ENCODE measurements around the gene KCNQ5. TPM values are rescaled to one million over a fixed set of nuclear protein-coding genes. Genes with fewer than 3 reads are reported as not detected.

The KCNQ5 gene
- total RNA-seq, 1 donor from 2014 or later = not detected

- H3K79me2 ChIP-seq (ENCODE audit: low read depth) = no peaks in the 10 kb centered on the region
- H4K20me1 ChIP-seq (ENCODE audit: low read depth) = no peaks in the 10 kb centered on the region
- H3K27me3 Mint-ChIP-seq (ENCODE audit: insufficient read depth, low read depth) = peaks cover 6% of the 10 kb centered on the region
- no peaks in the 10 kb centered on the region for H3F3A ChIP-seq (ENCODE audit: low read depth)
- peak overlapping the region; percentile 57 for H3K27ac Mint-ChIP-seq
- no peak overlapping the region for H3K27ac ChIP-seq
- H3K4me3 Mint-ChIP-seq = no peak overlapping the region
- no peaks in the 10 kb centered on the region for H3K4me1 ChIP-seq
- H3K4me1 Mint-ChIP-seq = peaks cover 7% of the 10 kb centered on the region
- peak overlapping the region; percentile 63 for H2AFZ ChIP-seq (replicated peaks)
- no peak for TF ChIP-seq EZH2 (IDR thresholded peaks at IDR 0.05)
- TF ChIP-seq EZH2phosphoT487 (IDR thresholded peaks at IDR 0.05) = no peak
- TF ChIP-seq CTCF (IDR thresholded peaks at IDR 0.05) = peak; percentile 100
- no peak overlapping the region for H3K9ac ChIP-seq
- no peaks in the 10 kb centered on the region for H3K36me3 Mint-ChIP-seq
- H3K9me3 ChIP-seq (ENCODE audit: low read depth) = no peaks in the 10 kb centered on the region
- H3K4me3 ChIP-seq = no peak overlapping the region
- H3K9me3 Mint-ChIP-seq = no peaks in the 10 kb centered on the region
- H3K4me2 ChIP-seq = no peak overlapping the region
- peaks cover 6% of the 10 kb centered on the region for H3K27me3 ChIP-seq
- DNase-seq (ENCODE audit: low spot score) = peak; percentile 92
- no peaks in the 10 kb centered on the region for H3K36me3 ChIP-seq
These were observed 508.0 kb downstream of the KCNQ5 start for GRCh38 chr6:73129653-73130443.

- H3K27ac Mint-ChIP-seq = no peak overlapping the region
These were observed 509.8 kb downstream of the KCNQ5 start for GRCh38 chr6:73131706-73132105.

GRCh38 chr6:73134588-73134987 lies 512.7 kb downstream of the KCNQ5 start:
- H3K36me3 ChIP-seq = no peaks in the 10 kb centered on the region
- Mint-ChIP-seq H3K36me3 (no peaks in the 10 kb centered on the region), H3K9me3 (no peaks in the 10 kb centered on the region), H3K4me3 (no peak overlapping the region), H3K4me1 (peaks cover 6% of the 10 kb centered on the region), H3K27ac (no peak overlapping the region), H3K27me3 (ENCODE audit: insufficient read depth, low read depth) (peaks cover 6% of the 10 kb centered on the region)
- H3K4me3 ChIP-seq = no peak overlapping the region
- H3K27me3 ChIP-seq = peaks cover 2% of the 10 kb centered on the region
- H3K4me2 ChIP-seq = no peak overlapping the region
- no peaks in the 10 kb centered on the region for H3K9me3 ChIP-seq (ENCODE audit: low read depth)
- H2AFZ ChIP-seq (replicated peaks) = peak overlapping the region; percentile 78
- H4K20me1 ChIP-seq (ENCODE audit: low read depth) = no peaks in the 10 kb centered on the region
- H3K27ac ChIP-seq = no peak overlapping the region
- H3K4me1 ChIP-seq = no peaks in the 10 kb centered on the region
- DNase-seq (ENCODE audit: low spot score) = peak; percentile 87
- no peaks in the 10 kb centered on the region for H3F3A ChIP-seq (ENCODE audit: low read depth)
- no peaks in the 10 kb centered on the region for H3K79me2 ChIP-seq (ENCODE audit: low read depth)
- H3K9ac ChIP-seq = no peak overlapping the region
- no peak for TF ChIP-seq EZH2 (IDR thresholded peaks at IDR 0.05)
- TF ChIP-seq CTCF (IDR thresholded peaks at IDR 0.05) = peak; percentile 81

More at GRCh38 chr6:73131706-73132105, 509.8 kb downstream of the KCNQ5 start:
- H3K4me1 ChIP-seq = no peaks in the 10 kb centered on the region
- Mint-ChIP-seq H3K4me3 (no peak overlapping the region), H3K27me3 (ENCODE audit: insufficient read depth, low read depth) (peaks cover 6% of the 10 kb centered on the region), H3K36me3 (no peaks in the 10 kb centered on the region), H3K9me3 (no peaks in the 10 kb centered on the region), H3K4me1 (peaks cover 7% of the 10 kb centered on the region)
- no peaks in the 10 kb centered on the region for H3K9me3 ChIP-seq (ENCODE audit: low read depth)
- H3K36me3 ChIP-seq = no peaks in the 10 kb centered on the region
- TF ChIP-seq EZH2 (IDR thresholded peaks at IDR 0.05) (no peak), CTCF (IDR thresholded peaks at IDR 0.05) (no peak), EZH2phosphoT487 (IDR thresholded peaks at IDR 0.05) (no peak)
- H3K4me2 ChIP-seq = no peak overlapping the region
- H4K20me1 ChIP-seq (ENCODE audit: low read depth) = no peaks in the 10 kb centered on the region
- H3K4me3 ChIP-seq = no peak overlapping the region
- peaks cover 6% of the 10 kb centered on the region for H3K27me3 ChIP-seq
- no peak overlapping the region for H2AFZ ChIP-seq (replicated peaks)
- H3F3A ChIP-seq (ENCODE audit: low read depth) = no peaks in the 10 kb centered on the region
- no peaks in the 10 kb centered on the region for H3K79me2 ChIP-seq (ENCODE audit: low read depth)
- no peak overlapping the region for H3K9ac ChIP-seq
- no peak overlapping the region for H3K27ac ChIP-seq
- no peak for DNase-seq (ENCODE audit: low spot score)
